Measurements from ENCODE around the gene HSD17B2. TPM values are rescaled to one million over a fixed set of nuclear protein-coding genes. Genes with fewer than 3 reads are reported as not detected.

The HSD17B2 gene
- total RNA-seq, 2 donors from 2014 or later = not detected

DNA sequence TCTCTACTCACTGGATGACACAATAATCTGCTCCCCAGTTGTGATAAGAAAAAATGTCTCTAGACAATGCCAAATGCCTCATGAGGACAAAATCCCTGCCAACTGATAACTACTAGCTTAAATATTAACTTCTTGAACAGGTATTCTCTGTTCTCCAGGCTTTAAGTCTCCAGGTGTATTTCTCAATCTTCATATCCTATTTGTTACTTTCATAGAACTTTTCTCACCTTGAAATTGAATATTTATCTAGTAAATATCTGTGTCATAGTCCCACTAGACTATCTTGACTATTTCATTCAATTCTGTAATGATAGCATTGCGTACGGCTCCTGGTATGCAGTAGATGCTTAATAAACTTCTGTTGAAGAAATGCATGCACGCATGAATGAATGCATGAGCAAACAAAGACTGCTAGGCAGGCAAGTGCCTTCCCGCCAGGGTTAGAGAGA lies 15.9 kb downstream of the HSD17B2 start:
- no peak for DNase-seq (ENCODE audit: low spot score)
- Histone ChIP-seq H3K27me3 (replicated peaks; ENCODE audit: insufficient read depth) (no peaks in the 10 kb centered on the region), H3K4me1 (ENCODE audit: control insufficient read depth in 1 of 2, low read depth in 2 of 2) (no peaks in the 10 kb centered on the region), H3K27ac (no peak overlapping the region), H3K36me3 (no peaks in the 10 kb centered on the region), H3K4me3 (no peak overlapping the region), H3K9me3 (no peaks in the 10 kb centered on the region)
- ATAC-seq (ENCODE audit: insufficient number of reproducible peaks, low FRiP score, low read depth) = no peak
- TF ChIP-seq, protein P1, sequence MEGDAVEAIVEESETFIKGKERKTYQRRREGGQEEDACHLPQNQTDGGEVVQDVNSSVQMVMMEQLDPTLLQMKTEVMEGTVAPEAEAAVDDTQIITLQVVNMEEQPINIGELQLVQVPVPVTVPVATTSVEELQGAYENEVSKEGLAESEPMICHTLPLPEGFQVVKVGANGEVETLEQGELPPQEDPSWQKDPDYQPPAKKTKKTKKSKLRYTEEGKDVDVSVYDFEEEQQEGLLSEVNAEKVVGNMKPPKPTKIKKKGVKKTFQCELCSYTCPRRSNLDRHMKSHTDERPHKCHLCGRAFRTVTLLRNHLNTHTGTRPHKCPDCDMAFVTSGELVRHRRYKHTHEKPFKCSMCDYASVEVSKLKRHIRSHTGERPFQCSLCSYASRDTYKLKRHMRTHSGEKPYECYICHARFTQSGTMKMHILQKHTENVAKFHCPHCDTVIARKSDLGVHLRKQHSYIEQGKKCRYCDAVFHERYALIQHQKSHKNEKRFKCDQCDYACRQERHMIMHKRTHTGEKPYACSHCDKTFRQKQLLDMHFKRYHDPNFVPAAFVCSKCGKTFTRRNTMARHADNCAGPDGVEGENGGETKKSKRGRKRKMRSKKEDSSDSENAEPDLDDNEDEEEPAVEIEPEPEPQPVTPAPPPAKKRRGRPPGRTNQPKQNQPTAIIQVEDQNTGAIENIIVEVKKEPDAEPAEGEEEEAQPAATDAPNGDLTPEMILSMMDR (IDR thresholded peaks at IDR 0.05) = no peak

DNA sequence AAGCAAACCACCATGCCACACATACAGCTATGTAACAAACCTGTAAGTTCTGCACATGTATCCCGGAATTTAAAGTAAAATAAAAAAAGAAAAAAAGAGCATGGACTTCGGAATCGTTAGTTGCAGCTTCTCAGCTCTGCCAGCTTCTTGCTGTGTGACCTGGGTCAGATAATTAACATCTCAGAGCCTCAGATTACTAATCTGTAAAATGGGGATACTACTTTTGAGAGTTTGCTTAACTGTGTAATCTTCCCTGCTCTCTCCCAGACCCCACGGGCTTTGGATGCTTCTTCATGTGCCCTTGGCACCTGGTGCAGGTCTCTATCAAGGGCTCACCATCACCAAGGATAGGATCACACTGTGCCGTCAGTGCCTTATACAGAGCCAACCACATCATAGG lies 16.6 kb downstream of the HSD17B2 start:
- DNase-seq (ENCODE audit: low spot score) (no peak), ATAC-seq (ENCODE audit: insufficient number of reproducible peaks, low FRiP score, low read depth) (no peak)
- H3K36me3 ChIP-seq = no peaks in the 10 kb centered on the region
- no peak overlapping the region for H3K27ac ChIP-seq
- H3K27me3 ChIP-seq (replicated peaks; ENCODE audit: insufficient read depth) = no peaks in the 10 kb centered on the region
- H3K4me3 ChIP-seq = no peak overlapping the region
- TF ChIP-seq, protein P1 (IDR thresholded peaks at IDR 0.05) = no peak
- no peaks in the 10 kb centered on the region for H3K9me3 ChIP-seq
- H3K4me1 ChIP-seq (ENCODE audit: control insufficient read depth in 1 of 2, low read depth in 2 of 2) = no peaks in the 10 kb centered on the region

DNA sequence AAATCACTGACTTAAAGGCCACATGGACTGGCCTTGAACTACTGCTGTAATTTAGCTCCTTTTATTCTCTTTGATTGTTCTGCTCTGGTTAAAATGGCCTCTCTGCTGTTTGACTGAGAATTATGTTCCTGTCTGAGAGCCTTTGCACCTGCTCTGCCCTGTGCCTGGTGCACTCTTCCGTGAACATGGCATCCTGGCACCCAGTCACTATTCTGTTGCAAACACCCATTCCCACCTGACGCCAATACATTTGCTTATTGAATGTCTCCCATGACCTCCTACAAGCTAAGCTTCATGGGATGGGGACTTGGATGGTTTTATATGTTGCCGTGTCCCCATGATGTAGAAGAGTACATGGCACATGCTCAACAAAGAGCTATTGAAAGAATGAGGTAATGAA lies 20.1 kb downstream of the HSD17B2 start:
- Histone ChIP-seq H3K36me3 (no peaks in the 10 kb centered on the region), H3K4me3 (no peak overlapping the region), H3K27me3 (replicated peaks; ENCODE audit: insufficient read depth) (no peaks in the 10 kb centered on the region), H3K27ac (no peak overlapping the region), H3K9me3 (no peaks in the 10 kb centered on the region), H3K4me1 (ENCODE audit: control insufficient read depth in 1 of 2, low read depth in 2 of 2) (no peaks in the 10 kb centered on the region)
- ATAC-seq (ENCODE audit: insufficient number of reproducible peaks, low FRiP score, low read depth) (no peak), DNase-seq (ENCODE audit: low spot score) (no peak)
- TF ChIP-seq, protein P1 (IDR thresholded peaks at IDR 0.05) = no peak

- Histone ChIP-seq H3K27ac (no peak overlapping the region), H3K27me3 (replicated peaks; ENCODE audit: insufficient read depth) (no peaks in the 10 kb centered on the region), H3K9me3 (no peaks in the 10 kb centered on the region), H3K4me1 (ENCODE audit: control insufficient read depth in 1 of 2, low read depth in 2 of 2) (no peaks in the 10 kb centered on the region), H3K36me3 (no peaks in the 10 kb centered on the region), H3K4me3 (no peak overlapping the region)
- TF ChIP-seq, protein P1 (IDR thresholded peaks at IDR 0.05) = no peak
- DNase-seq (ENCODE audit: low spot score) (no peak), ATAC-seq (ENCODE audit: insufficient number of reproducible peaks, low FRiP score, low read depth) (no peak)
Measured at GRCh38 chr16:82055728-82056549, 20.9 kb downstream of the HSD17B2 start.

GRCh38 chr16:82056550-82056896 lies 21.5 kb downstream of the HSD17B2 start:
- ATAC-seq (ENCODE audit: insufficient number of reproducible peaks, low FRiP score, low read depth) (no peak), DNase-seq (ENCODE audit: low spot score) (no peak)
- Histone ChIP-seq H3K9me3 (no peaks in the 10 kb centered on the region), H3K27me3 (replicated peaks; ENCODE audit: insufficient read depth) (no peaks in the 10 kb centered on the region), H3K4me3 (no peak overlapping the region), H3K27ac (no peak overlapping the region), H3K4me1 (ENCODE audit: control insufficient read depth in 1 of 2, low read depth in 2 of 2) (no peaks in the 10 kb centered on the region), H3K36me3 (no peaks in the 10 kb centered on the region)
- TF ChIP-seq, protein P1 (IDR thresholded peaks at IDR 0.05) = no peak

Data from thoracic aorta (tissue), 2 donors.